HepG2 (cell line): Measurements from ENCODE around the gene EIF5B. TPM values are rescaled to one million over a fixed set of nuclear protein-coding genes. Genes with fewer than 3 reads are reported as not detected.

ENCODE experiments used
- CREB1 ChIP-seq, 2 experiments: fragments of 450-650 bp in 1 of 2; IDR thresholded peaks; 2 replicates each; pipeline ENCODE4 v1.6.1; 2016 to 2017; ENCODE audit warnings: control low read depth in 1 of 2, mild to moderate bottlenecking in 1 of 2, missing compliant biosample characterization in 1 of 2, missing genetic modification characterization in 1 of 2
- ELF3 ChIP-seq: IDR thresholded peaks from 2 replicates; pipeline ENCODE4 v1.6.1; 2016; ENCODE audit warnings: missing genetic modification reagents, missing compliant biosample characterization
- GATAD1 ChIP-seq: IDR thresholded peaks from 2 replicates; pipeline ENCODE4 v1.6.1; 2016; ENCODE audit warnings: missing genetic modification reagents, missing compliant biosample characterization
- NCOR1 ChIP-seq: fragments of 200-600 bp; sonication (generic); IDR thresholded peaks from 2 replicates; pipeline ENCODE4 v1.7.0; 2017; ENCODE audit warnings: antibody characterized with exemption, low read length, borderline replicate concordance
- SUZ12 ChIP-seq: fragments of 150-350 bp; IDR thresholded peaks from 2 replicates; pipeline ENCODE4 v1.6.1; 2014; ENCODE audit warnings: low read depth, low read length
- ZFP36 ChIP-seq: fragments of 150-350 bp; IDR thresholded peaks from 2 replicates; pipeline ENCODE4 v1.6.1; 2018; ENCODE audit warnings: borderline replicate concordance, low read length, low read depth; ENCODE audit not compliant: partially characterized antibody
- ZFP82 ChIP-seq: sonication (generic); formaldehyde crosslinking; IDR thresholded peaks from 2 replicates; pipeline ENCODE4 v1.5.1; 2020; ENCODE audit warnings: mild to moderate bottlenecking, missing genetic modification reagents, borderline replicate concordance
- ZKSCAN1 ChIP-seq: fragments of 150-350 bp; IDR thresholded peaks from 2 replicates; pipeline ENCODE4 v1.6.1; 2014; ENCODE audit warnings: low read length
- ZKSCAN8 ChIP-seq: IDR thresholded peaks from 2 replicates; pipeline ENCODE4 v1.6.1; 2016; ENCODE audit warnings: borderline replicate concordance, missing genetic modification reagents, missing compliant biosample characterization
- ZNF335 ChIP-seq: sonication (generic); formaldehyde crosslinking; IDR thresholded peaks from 2 replicates; pipeline ENCODE4 v1.4.0; 2020; ENCODE audit warnings: missing genetic modification reagents
- ZNF350 ChIP-seq: sonication (generic); formaldehyde crosslinking; IDR thresholded peaks from 2 replicates; pipeline ENCODE4 v1.4.0; 2020; ENCODE audit warnings: mild to moderate bottlenecking, low read depth, missing genetic modification reagents, borderline replicate concordance
- ZNF446 ChIP-seq: sonication (generic); formaldehyde crosslinking; IDR thresholded peaks from 2 replicates; pipeline ENCODE4 v1.5.0; 2020; ENCODE audit warnings: mild to moderate bottlenecking, missing genetic modification reagents
- ZNF501 ChIP-seq: sonication (generic); formaldehyde crosslinking; IDR thresholded peaks from 2 replicates; pipeline ENCODE4 v1.5.1; 2020; ENCODE audit warnings: mild to moderate bottlenecking, moderate library complexity, missing genetic modification reagents
- ZNF564 ChIP-seq: sonication (generic); formaldehyde crosslinking; IDR thresholded peaks from 2 replicates; pipeline ENCODE4 v1.8.1; 2023; ENCODE audit warnings: mild to moderate bottlenecking, missing genetic modification reagents
- ZNF672 ChIP-seq: sonication (generic); formaldehyde crosslinking; IDR thresholded peaks from 2 replicates; pipeline ENCODE4 v1.8.1; 2022; ENCODE audit warnings: missing genetic modification reagents
- ZZZ3 ChIP-seq: sonication (generic); formaldehyde crosslinking; IDR thresholded peaks from 2 replicates; pipeline ENCODE4 v1.4.0; 2020; ENCODE audit warnings: missing genetic modification reagents, mild to moderate bottlenecking, borderline replicate concordance
- polyA plus RNA-seq, 8 experiments: library from polyadenylated mRNA; depleted of rRNA in 3 of 8; stranded (reverse) in 7 of 8; unstranded in 1 of 8; fragments of >200 nt; fragmentation: Illumina TruSeq in 4 of 8; extraction: Trizol in 4 of 8; gene quantifications; 2 replicates each; pipeline versions ENCODE4 v1.2.1 to v1.2.3, GENCODE V29; 2011 to 2016; ENCODE audit warnings: low read depth in 4 of 8, missing spikeins in 1 of 8, mixed read lengths in 1 of 8; ENCODE audit not compliant: insufficient read depth in 1 of 8
- total RNA-seq, 5 experiments: library from RNA; depleted of rRNA; stranded (reverse); fragments of >200 nt; fragmentation: Illumina TruSeq; extraction: Trizol; gene quantifications; 2 replicates each; pipeline ENCODE4 v1.2.3, GENCODE V29; 2016; ENCODE audit warnings: low read depth in 1 of 5
- TF ChIP-seq, protein P1 (sequence below): IDR thresholded peaks from 2 replicates; pipeline ENCODE4 v1.6.1; 2016; ENCODE audit warnings: control low read depth
- TF ChIP-seq, protein P2 (sequence below): IDR thresholded peaks from 2 replicates; pipeline ENCODE4 v1.6.1; 2012; ENCODE audit warnings: low read depth, low read length, improper control_type of control experiment
- TF ChIP-seq, protein P3 (sequence below): sonication (generic); formaldehyde crosslinking; IDR thresholded peaks from 2 replicates; pipeline ENCODE4 v1.4.0; 2020; ENCODE audit warnings: missing genetic modification reagents, low read depth, mild to moderate bottlenecking, borderline replicate concordance
- TF ChIP-seq, protein P4 (sequence below): sonication (generic); formaldehyde crosslinking; IDR thresholded peaks from 2 replicates; pipeline ENCODE4 v1.5.0; 2020; ENCODE audit warnings: missing genetic modification reagents, mild to moderate bottlenecking, borderline replicate concordance
- TF ChIP-seq, protein P5 (sequence below): sonication (generic); formaldehyde crosslinking; IDR thresholded peaks from 2 replicates; pipeline ENCODE4 v1.4.0; 2020; ENCODE audit warnings: missing genetic modification reagents

Gene EIF5B
- total and polyA plus RNA-seq, 2 of the 13 experiments (the other 11 are each of a cell fraction or from before 2014, with no cell fraction given) = 8.8 to 32.1 TPM

DNA sequence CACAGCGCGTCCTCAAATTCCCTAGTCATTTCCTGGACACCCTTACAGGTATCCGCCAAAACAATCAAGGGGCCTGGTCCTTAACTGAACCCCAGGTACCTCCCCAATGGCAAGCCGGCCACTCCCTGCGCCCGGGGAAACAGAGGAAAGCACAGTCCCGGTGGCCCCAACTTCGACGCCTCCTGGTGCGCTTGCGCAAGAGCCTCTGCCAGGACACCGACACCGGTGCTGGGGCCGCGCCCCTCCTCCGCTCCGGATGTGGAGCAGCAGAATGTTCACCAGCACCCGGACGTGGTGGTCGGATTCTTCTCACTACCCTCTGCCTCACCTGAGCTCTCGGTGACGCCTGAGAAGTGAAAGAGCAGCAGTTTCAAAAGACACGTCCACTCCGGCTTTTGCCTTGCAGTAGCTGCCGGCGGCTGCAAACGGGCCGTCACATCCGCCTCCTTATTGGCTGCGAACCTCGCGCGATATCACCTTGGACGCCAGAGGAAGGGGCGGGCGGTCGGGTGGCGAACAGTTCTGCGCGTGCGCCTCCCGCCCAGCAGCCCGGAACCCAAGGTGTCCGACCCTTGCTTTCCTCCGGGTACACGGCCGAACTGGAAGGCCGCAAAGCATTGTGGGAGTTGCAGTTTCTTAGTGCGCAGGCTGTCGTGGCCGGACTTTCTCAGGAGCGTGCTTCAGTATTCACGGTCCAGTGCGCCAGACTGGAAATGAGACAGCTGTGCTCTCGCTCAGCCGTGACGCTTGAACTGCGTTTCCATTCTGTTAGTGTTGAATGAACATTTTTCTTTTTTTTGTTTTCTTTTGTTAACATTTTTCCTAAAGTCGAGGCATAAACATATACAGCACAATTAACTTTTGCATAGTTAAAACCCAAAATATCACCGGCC is 1.0 kb upstream of the EIF5B start, which contains the start of gene TXNDC9 (continued):
- TF ChIP-seq, protein P1, sequence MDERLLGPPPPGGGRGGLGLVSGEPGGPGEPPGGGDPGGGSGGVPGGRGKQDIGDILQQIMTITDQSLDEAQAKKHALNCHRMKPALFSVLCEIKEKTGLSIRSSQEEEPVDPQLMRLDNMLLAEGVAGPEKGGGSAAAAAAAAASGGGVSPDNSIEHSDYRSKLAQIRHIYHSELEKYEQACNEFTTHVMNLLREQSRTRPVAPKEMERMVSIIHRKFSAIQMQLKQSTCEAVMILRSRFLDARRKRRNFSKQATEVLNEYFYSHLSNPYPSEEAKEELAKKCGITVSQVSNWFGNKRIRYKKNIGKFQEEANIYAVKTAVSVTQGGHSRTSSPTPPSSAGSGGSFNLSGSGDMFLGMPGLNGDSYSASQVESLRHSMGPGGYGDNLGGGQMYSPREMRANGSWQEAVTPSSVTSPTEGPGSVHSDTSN (CRISPR knock-in tag) = peak; percentile 51; the same call in 1 of the 2 replicates
- TF ChIP-seq, protein P2, sequence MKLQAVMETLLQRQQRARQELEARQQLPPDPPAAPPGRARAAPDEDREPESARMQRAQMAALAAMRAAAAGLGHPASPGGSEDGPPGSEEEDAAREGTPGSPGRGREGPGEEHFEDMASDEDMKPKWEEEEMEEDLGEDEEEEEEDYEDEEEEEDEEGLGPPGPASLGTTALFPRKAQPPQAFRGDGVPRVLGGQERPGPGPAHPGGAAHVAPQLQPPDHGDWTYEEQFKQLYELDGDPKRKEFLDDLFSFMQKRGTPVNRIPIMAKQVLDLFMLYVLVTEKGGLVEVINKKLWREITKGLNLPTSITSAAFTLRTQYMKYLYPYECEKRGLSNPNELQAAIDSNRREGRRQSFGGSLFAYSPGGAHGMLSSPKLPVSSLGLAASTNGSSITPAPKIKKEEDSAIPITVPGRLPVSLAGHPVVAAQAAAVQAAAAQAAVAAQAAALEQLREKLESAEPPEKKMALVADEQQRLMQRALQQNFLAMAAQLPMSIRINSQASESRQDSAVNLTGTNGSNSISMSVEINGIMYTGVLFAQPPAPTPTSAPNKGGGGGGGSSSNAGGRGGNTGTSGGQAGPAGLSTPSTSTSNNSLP = no peak; the same call in 1 of the 2 replicates
- TF ChIP-seq ZFP82 (CRISPR knock-in tag) (peak; percentile 88; the same call in 1 of the 2 replicates), GATAD1 (CRISPR knock-in tag) (peak; percentile 97), CREB1 (IDR thresholded peaks at IDR 0.05) (peak; percentile 75; the same call in 1 of the 2 replicates), CREB1 (CRISPR knock-in tag; IDR thresholded peaks at IDR 0.05) (peak; percentile 86), ZKSCAN8 (peak; percentile 88; the same call in 1 of the 2 replicates), ELF3 (peak; percentile 79), ZFP36 (no peak), ZNF446 (no peak), ZNF564 (CRISPR knock-in tag) (no peak; the same call in 1 of the 2 replicates), SUZ12 (peak; percentile 92), ZNF672 (no peak), ZNF335 (CRISPR knock-in tag) (peak; percentile 85; the same call in 1 of the 2 replicates), NCOR1 (peak; percentile 57; the same call in 1 of the 2 replicates), ZZZ3 (CRISPR knock-in tag) (peak; percentile 93), ZNF350 (peak; percentile 99), ZNF501 (peak; percentile 97), ZKSCAN1 (no peak)
- TF ChIP-seq, protein P3, sequence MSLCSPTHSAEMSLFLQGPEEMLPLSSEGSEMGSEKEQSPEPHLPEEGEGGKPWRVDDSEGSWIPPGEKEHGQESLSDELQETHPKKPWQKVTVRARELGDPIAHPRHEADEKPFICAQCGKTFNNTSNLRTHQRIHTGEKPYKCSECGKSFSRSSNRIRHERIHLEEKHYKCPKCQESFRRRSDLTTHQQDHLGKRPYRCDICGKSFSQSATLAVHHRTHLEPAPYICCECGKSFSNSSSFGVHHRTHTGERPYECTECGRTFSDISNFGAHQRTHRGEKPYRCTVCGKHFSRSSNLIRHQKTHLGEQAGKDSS (CRISPR knock-in tag) = peak; percentile 92; the same call in 1 of the 2 replicates
- TF ChIP-seq, protein P4, sequence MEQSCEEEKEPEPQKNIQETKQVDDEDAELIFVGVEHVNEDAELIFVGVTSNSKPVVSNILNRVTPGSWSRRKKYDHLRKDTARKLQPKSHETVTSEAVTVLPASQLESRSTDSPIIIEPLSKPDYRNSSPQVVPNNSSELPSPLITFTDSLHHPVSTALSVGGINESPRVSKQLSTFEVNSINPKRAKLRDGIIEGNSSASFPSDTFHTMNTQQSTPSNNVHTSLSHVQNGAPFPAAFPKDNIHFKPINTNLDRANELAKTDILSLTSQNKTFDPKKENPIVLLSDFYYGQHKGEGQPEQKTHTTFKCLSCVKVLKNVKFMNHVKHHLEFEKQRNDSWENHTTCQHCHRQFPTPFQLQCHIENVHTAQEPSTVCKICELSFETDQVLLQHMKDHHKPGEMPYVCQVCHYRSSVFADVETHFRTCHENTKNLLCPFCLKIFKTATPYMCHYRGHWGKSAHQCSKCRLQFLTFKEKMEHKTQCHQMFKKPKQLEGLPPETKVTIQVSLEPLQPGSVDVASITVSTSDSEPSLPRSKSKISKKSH (CRISPR knock-in tag) = peak; percentile 94
- TF ChIP-seq, protein P5, sequence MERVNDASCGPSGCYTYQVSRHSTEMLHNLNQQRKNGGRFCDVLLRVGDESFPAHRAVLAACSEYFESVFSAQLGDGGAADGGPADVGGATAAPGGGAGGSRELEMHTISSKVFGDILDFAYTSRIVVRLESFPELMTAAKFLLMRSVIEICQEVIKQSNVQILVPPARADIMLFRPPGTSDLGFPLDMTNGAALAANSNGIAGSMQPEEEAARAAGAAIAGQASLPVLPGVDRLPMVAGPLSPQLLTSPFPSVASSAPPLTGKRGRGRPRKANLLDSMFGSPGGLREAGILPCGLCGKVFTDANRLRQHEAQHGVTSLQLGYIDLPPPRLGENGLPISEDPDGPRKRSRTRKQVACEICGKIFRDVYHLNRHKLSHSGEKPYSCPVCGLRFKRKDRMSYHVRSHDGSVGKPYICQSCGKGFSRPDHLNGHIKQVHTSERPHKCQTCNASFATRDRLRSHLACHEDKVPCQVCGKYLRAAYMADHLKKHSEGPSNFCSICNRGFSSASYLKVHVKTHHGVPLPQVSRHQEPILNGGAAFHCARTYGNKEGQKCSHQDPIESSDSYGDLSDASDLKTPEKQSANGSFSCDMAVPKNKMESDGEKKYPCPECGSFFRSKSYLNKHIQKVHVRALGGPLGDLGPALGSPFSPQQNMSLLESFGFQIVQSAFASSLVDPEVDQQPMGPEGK (CRISPR knock-in tag) = 0 out of 2 replicates have a peak, but pooled peaks have one; percentile 3
